ENCODE data around the gene MVP. TPM values are rescaled to one million over a fixed set of nuclear protein-coding genes. Genes with fewer than 3 reads are reported as not detected.
"Not testable (repeated sequence)": the region's sequence is repeated elsewhere in the genome, so short reads cannot be mapped to it uniquely, and the experiment has no call there.

The MVP gene
- total RNA-seq, 2 donors from 2014 or later: 44.4 to 77.9 TPM

- no peak overlapping the region for H3K27ac ChIP-seq
- no peak for DNase-seq (ENCODE audit: low spot score)
- no peaks in the 10 kb centered on the region for H3K27me3 ChIP-seq
- no peak overlapping the region for H3K4me3 ChIP-seq
- H3K9me3 ChIP-seq: no peaks in the 10 kb centered on the region
- TF ChIP-seq CTCF (IDR thresholded peaks at IDR 0.05): no peak
- H3K36me3 ChIP-seq: no peaks in the 10 kb centered on the region
- peaks cover 0 to 4% of the 10 kb centered on the region in 2 donors for H3K4me1 ChIP-seq
Measured at GRCh38 chr16:29868396-29869009, 48.2 kb downstream of the MVP start.

GRCh38 chr16:29869067-29869466 is 48.8 kb downstream of the MVP start:
- not testable (repeated sequence) for H3K36me3 ChIP-seq; H3K4me3 ChIP-seq; H3K4me1 ChIP-seq; DNase-seq (ENCODE audit: low spot score); H3K9me3 ChIP-seq; H3K27me3 ChIP-seq; H3K27ac ChIP-seq

- Histone ChIP-seq H3K36me3 (no peaks in the 10 kb centered on the region), H3K27ac (no peak overlapping the region), H3K4me1 (peaks cover 0 to 8% of the 10 kb centered on the region in 2 donors), H3K27me3 (peaks cover 2 to 8% of the 10 kb centered on the region in 2 donors), H3K9me3 (no peaks in the 10 kb centered on the region), H3K4me3 (no peak overlapping the region)
- DNase-seq (ENCODE audit: low spot score): no peak
- TF ChIP-seq CTCF (IDR thresholded peaks at IDR 0.05): no peak
Measured at GRCh38 chr16:29871822-29872546, 51.7 kb downstream of the MVP start.

GRCh38 chr16:29873319-29873718 is 53.1 kb downstream of the MVP start:
- Histone ChIP-seq H3K36me3 (no peaks in the 10 kb centered on the region), H3K4me3 (no peak overlapping the region), H3K9me3 (no peaks in the 10 kb centered on the region), H3K4me1 (peaks cover 0 to 13% of the 10 kb centered on the region in 2 donors), H3K27me3 (peaks cover 2 to 18% of the 10 kb centered on the region in 2 donors), H3K27ac (no peak overlapping the region)
- TF ChIP-seq CTCF (IDR thresholded peaks at IDR 0.05): no peak
- no peak for DNase-seq (ENCODE audit: low spot score)

- Histone ChIP-seq H3K4me1 (peaks cover 0 to 13% of the 10 kb centered on the region in 2 donors), H3K27me3 (peaks cover 2 to 18% of the 10 kb centered on the region in 2 donors), H3K27ac (no peak overlapping the region), H3K9me3 (no peaks in the 10 kb centered on the region), H3K36me3 (no peaks in the 10 kb centered on the region), H3K4me3 (no peak overlapping the region)
- no peak for TF ChIP-seq CTCF (IDR thresholded peaks at IDR 0.05)
- no peak for DNase-seq (ENCODE audit: low spot score)
Measured at GRCh38 chr16:29875206-29875605, 54.9 kb downstream of the MVP start.

- no peaks in the 10 kb centered on the region for H3K36me3 ChIP-seq
- no peak for TF ChIP-seq CTCF (IDR thresholded peaks at IDR 0.05)
- H3K4me3 ChIP-seq: peak overlapping the region in 1 of 2 donors; percentile 24
- no peak for DNase-seq (ENCODE audit: low spot score)
- peaks cover 2 to 18% of the 10 kb centered on the region in 2 donors for H3K27me3 ChIP-seq
- no peak overlapping the region for H3K27ac ChIP-seq
- peaks cover 0 to 13% of the 10 kb centered on the region in 2 donors for H3K4me1 ChIP-seq
- H3K9me3 ChIP-seq: no peaks in the 10 kb centered on the region
Measured at GRCh38 chr16:29876217-29876593, 55.9 kb downstream of the MVP start.
